GM19438 (cell line): ENCODE results near the gene LMO3.
"Not testable (repeated sequence)": the region's sequence is repeated elsewhere in the genome, so short reads cannot be mapped to it uniquely, and the experiment has no call there.

Experiments used
- ATAC-seq: cut with Tn5 transposase; IDR thresholded peaks from one replicate; pipeline ENCODE4 v1.9.1; 2021; ENCODE audit warnings: low read depth; ENCODE audit not compliant: unreplicated experiment

The LMO3 gene

GRCh38 chr12:16553457-16553856, 52.5 kb downstream of the LMO3 start:
- no peak for ATAC-seq

- ATAC-seq, result no peak
These were observed 53.7 kb downstream of the LMO3 start for GRCh38 chr12:16552301-16552700.

- ATAC-seq, result no peak
These were observed 60.1 kb downstream of the LMO3 start for GRCh38 chr12:16545836-16546235.

GRCh38 chr12:16542586-16542985, 63.4 kb downstream of the LMO3 start:
- ATAC-seq, result no peak

- ATAC-seq, result not testable (repeated sequence)
These were observed 68.3 kb downstream of the LMO3 start for GRCh38 chr12:16537652-16538051.

GRCh38 chr12:16531621-16532020, 74.3 kb downstream of the LMO3 start:
- no peak for ATAC-seq

GRCh38 chr12:16530268-16530850, 75.6 kb downstream of the LMO3 start:
- ATAC-seq, result no peak

GRCh38 chr12:16526693-16527092, 79.3 kb downstream of the LMO3 start:
- ATAC-seq, result no peak

GRCh38 chr12:16524378-16524777, 81.6 kb downstream of the LMO3 start:
- ATAC-seq, result no peak

GRCh38 chr12:16523951-16524331, 82.0 kb downstream of the LMO3 start:
- no peak for ATAC-seq

GRCh38 chr12:16523284-16523950, 82.5 kb downstream of the LMO3 start:
- no peak for ATAC-seq

- ATAC-seq, result no peak
These were observed 85.6 kb downstream of the LMO3 start for GRCh38 chr12:16520328-16520727.

GRCh38 chr12:16515666-16516065, 90.3 kb downstream of the LMO3 start:
- no peak for ATAC-seq

- ATAC-seq, result no peak
These were observed 92.7 kb downstream of the LMO3 start for GRCh38 chr12:16513231-16513630.

GRCh38 chr12:16509411-16509810, 96.6 kb downstream of the LMO3 start:
- ATAC-seq, result no peak

GRCh38 chr12:16506394-16506793, 99.6 kb downstream of the LMO3 start:
- ATAC-seq, result no peak

- ATAC-seq, result no peak
These were observed 101.8 kb downstream of the LMO3 start for GRCh38 chr12:16504200-16504599.

- ATAC-seq, result no peak
These were observed 106.4 kb downstream of the LMO3 start for GRCh38 chr12:16499611-16500010.
